CD14-positive monocyte (primary cell): ENCODE results near the gene EXOC6B. TPM values are rescaled to one million over a fixed set of nuclear protein-coding genes. Genes with fewer than 3 reads are reported as not detected.

Experiments used
- DNase-seq, 3 donors: peaks; one replicate each; pipeline ENCODE4 v3.0.0-alpha.2; 2011 to 2022
- H2AFZ ChIP-seq: 2 replicates; pipeline ENCODE4 v1.6.0; 2012; ENCODE audit warnings: mild to moderate bottlenecking, low read depth, low read length, inconsistent platforms; ENCODE audit not compliant: insufficient read depth, poor library complexity, severe bottlenecking
- H3K27ac ChIP-seq, 2 donors: 1 replicate in 1 of 2; 2 replicates in 1 of 2; pipeline ENCODE4 v1.5.1; 2012 to 2013; ENCODE audit warnings: low read length in 2 of 2, control low read depth in 1 of 2, inconsistent platforms in 1 of 2, low read depth in 1 of 2, mild to moderate bottlenecking in 1 of 2
- H3K27me3 ChIP-seq, 2 donors: one replicate each; pipeline versions ENCODE4 v1.6.0 to v1.6.1; 2011 to 2013; ENCODE audit warnings: low read length in 2 of 2; ENCODE audit not compliant: control insufficient read depth in 2 of 2, insufficient read depth in 2 of 2
- H3K36me3 ChIP-seq, 2 donors: replicated peaks in 1 of 2; 1 replicate in 1 of 2; 2 replicates in 1 of 2; pipeline versions ENCODE4 v1.5.1 to v1.6.1; 2012 to 2013; ENCODE audit warnings: low read length in 2 of 2, control low read depth in 1 of 2, inconsistent platforms in 1 of 2, mild to moderate bottlenecking in 1 of 2; ENCODE audit not compliant: insufficient read depth in 2 of 2, control insufficient read depth in 1 of 2
- H3K4me1 ChIP-seq, 2 donors: 1 replicate in 1 of 2; 2 replicates in 1 of 2; pipeline versions ENCODE4 v1.5.1 to v1.6.1; 2012 to 2013; ENCODE audit warnings: low read length in 2 of 2, control low read depth in 1 of 2, inconsistent platforms in 1 of 2, mild to moderate bottlenecking in 1 of 2, moderate library complexity in 1 of 2; ENCODE audit not compliant: insufficient read depth in 2 of 2, control insufficient read depth in 1 of 2
- H3K4me2 ChIP-seq: replicated peaks from 2 replicates; pipeline ENCODE3; 2012; ENCODE audit warnings: low read length, moderate library complexity, mild to moderate bottlenecking; ENCODE audit not compliant: poor library complexity, severe bottlenecking; ENCODE audit errors: extremely low read depth
- H3K4me3 ChIP-seq, 3 experiments: fragments of 200-600 bp in 1 of 3; sonication (generic) in 1 of 3; replicated peaks in 1 of 3; 1 replicate in 2 of 3; 2 replicates in 1 of 3; pipeline ENCODE4 v1.5.1; 2011 to 2013; ENCODE audit warnings: low read length in 3 of 3, mild to moderate bottlenecking in 3 of 3, control low read depth in 2 of 3, low read depth in 2 of 3, inconsistent platforms in 1 of 3, moderate library complexity in 1 of 3
- H3K79me2 ChIP-seq: 2 replicates; pipeline ENCODE4 v1.6.0; 2012; ENCODE audit warnings: mild to moderate bottlenecking, control low read depth, inconsistent platforms, low read length, moderate library complexity; ENCODE audit not compliant: insufficient read depth
- H3K9ac ChIP-seq: 2 replicates; pipeline ENCODE4 v1.6.0; 2017; ENCODE audit warnings: low read length, mild to moderate bottlenecking; ENCODE audit not compliant: insufficient read depth, poor library complexity, severe bottlenecking
- H3K9me3 ChIP-seq, 2 donors: replicated peaks in 1 of 2; 1 replicate in 1 of 2; 2 replicates in 1 of 2; pipeline versions ENCODE4 v1.5.1 to v1.6.1; 2012 to 2013; ENCODE audit warnings: low read length in 2 of 2, control low read depth in 1 of 2; ENCODE audit not compliant: control insufficient read depth in 1 of 2, insufficient read depth in 1 of 2
- H4K20me1 ChIP-seq: 2 replicates; pipeline ENCODE4 v1.6.0; 2012; ENCODE audit warnings: mild to moderate bottlenecking, low read length, control low read depth, moderate library complexity; ENCODE audit not compliant: insufficient read depth
- H3K27ac Mint-ChIP-seq, 7 donors: one replicate each; pipeline ENCODE4 v1.8.0; 2020; ENCODE audit warnings: mild to moderate bottlenecking in 7 of 7, mixed read lengths in 7 of 7, moderate library complexity in 6 of 7, inconsistent platforms in 2 of 7
- H3K27me3 Mint-ChIP-seq, 3 donors: one replicate each; pipeline ENCODE4 v1.8.0; 2021 to 2022; ENCODE audit warnings: low read depth in 3 of 3, mild to moderate bottlenecking in 3 of 3, mixed read lengths in 3 of 3, moderate library complexity in 3 of 3, inconsistent platforms in 1 of 3
- H3K36me3 Mint-ChIP-seq, 2 donors: one replicate each; pipeline ENCODE4 v1.8.0; 2020; ENCODE audit warnings: mixed read lengths in 2 of 2, inconsistent platforms in 1 of 2, mild to moderate bottlenecking in 1 of 2
- H3K4me1 Mint-ChIP-seq: one replicate; pipeline ENCODE4 v1.8.0; 2020; ENCODE audit warnings: mild to moderate bottlenecking, mixed read lengths
- H3K4me3 Mint-ChIP-seq, 2 donors: one replicate each; pipeline ENCODE4 v1.8.0; 2020; ENCODE audit warnings: mild to moderate bottlenecking in 2 of 2, mixed read lengths in 2 of 2, moderate library complexity in 1 of 2
- H3K9me3 Mint-ChIP-seq, 7 donors: one replicate each; pipeline ENCODE4 v1.8.0; 2020 to 2022; ENCODE audit warnings: mixed read lengths in 7 of 7, mild to moderate bottlenecking in 6 of 7, moderate library complexity in 6 of 7, inconsistent platforms in 2 of 7
- WGBS: methylation state at CpG from one replicate; pipeline ENCODE4 v1.1.5; 2013; ENCODE audit warnings: missing lambda C conversion rate; ENCODE audit not compliant: insufficient coverage; 5-methylcytosine and 5-hydroxymethylcytosine counted together
- intact Hi-C, 2 donors: fragments of 100-400 bp; cut with micrococcal nuclease; formaldehyde crosslinking; loops; one replicate each; pipeline versions ENCODE4 v1.15.0 to v1.15.1; 2023
- polyA plus RNA-seq, 3 donors: library from polyadenylated mRNA; depleted of rRNA in 1 of 3; unstranded in 2 of 3; stranded (reverse) in 1 of 3; fragments of 300-500 nt in 2 of 3; fragments of >200 nt in 1 of 3; fragmentation: Illumina TruSeq in 2 of 3; gene quantifications; 1 replicate in 2 of 3; 2 replicates in 1 of 3; pipeline ENCODE4 v1.2.3, GENCODE V29; 2012 to 2021
- TF ChIP-seq, protein P1 (sequence below): fragments of 200-600 bp; IDR thresholded peaks from one replicate; pipeline ENCODE4 v1.8.0; 2022; ENCODE audit warnings: antibody characterized with exemption, mild to moderate bottlenecking

The EXOC6B gene
- polyA plus RNA-seq, 3 donors: 1.8 to 2.8 (median 2.1) TPM

DNA sequence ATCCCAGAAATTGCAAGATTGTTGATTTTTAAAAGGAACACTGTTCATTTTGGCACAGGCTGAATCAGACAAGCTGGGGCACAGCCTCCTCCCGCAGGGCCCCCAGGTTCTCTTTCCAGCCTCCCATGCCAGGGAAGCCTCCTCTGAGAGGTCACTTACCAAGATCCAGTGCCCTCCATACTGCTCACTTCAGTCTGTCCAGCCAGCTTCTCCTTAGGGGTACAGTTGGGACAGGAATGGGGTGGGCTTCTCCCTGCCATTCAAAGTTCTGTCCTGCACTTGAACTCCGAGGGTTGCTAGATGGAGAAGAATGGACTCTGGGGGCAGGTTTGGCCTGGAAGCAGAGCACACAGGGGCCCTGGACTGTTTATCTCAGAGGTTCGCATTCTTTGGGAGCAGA lies 670.7 kb downstream of the EXOC6B start:
- Mint-ChIP-seq H3K27me3 (peaks cover 35 to 45% (median 40%) of the 10 kb centered on the region in 3 donors), H3K9me3 (peaks cover 0 to 1% (median 0%) of the 10 kb centered on the region in 7 donors), H3K36me3 (peaks cover 0 to 1% of the 10 kb centered on the region in 2 donors), H3K4me1 (peaks cover 2% of the 10 kb centered on the region), H3K27ac (no peak overlapping the region), H3K4me3 (no peak overlapping the region)
- TF ChIP-seq, protein P1, sequence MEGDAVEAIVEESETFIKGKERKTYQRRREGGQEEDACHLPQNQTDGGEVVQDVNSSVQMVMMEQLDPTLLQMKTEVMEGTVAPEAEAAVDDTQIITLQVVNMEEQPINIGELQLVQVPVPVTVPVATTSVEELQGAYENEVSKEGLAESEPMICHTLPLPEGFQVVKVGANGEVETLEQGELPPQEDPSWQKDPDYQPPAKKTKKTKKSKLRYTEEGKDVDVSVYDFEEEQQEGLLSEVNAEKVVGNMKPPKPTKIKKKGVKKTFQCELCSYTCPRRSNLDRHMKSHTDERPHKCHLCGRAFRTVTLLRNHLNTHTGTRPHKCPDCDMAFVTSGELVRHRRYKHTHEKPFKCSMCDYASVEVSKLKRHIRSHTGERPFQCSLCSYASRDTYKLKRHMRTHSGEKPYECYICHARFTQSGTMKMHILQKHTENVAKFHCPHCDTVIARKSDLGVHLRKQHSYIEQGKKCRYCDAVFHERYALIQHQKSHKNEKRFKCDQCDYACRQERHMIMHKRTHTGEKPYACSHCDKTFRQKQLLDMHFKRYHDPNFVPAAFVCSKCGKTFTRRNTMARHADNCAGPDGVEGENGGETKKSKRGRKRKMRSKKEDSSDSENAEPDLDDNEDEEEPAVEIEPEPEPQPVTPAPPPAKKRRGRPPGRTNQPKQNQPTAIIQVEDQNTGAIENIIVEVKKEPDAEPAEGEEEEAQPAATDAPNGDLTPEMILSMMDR: no peak
- no peaks in the 10 kb centered on the region for H3K79me2 ChIP-seq
- peaks cover 5 to 24% of the 10 kb centered on the region in 2 donors for H3K27me3 ChIP-seq
- H2AFZ ChIP-seq: no peak overlapping the region
- H4K20me1 ChIP-seq: no peaks in the 10 kb centered on the region
- no CpG with 5 or more reads among the region's 3 CpGs for WGBS
- no peak overlapping the region for H3K4me2 ChIP-seq
- H3K9ac ChIP-seq: no peak overlapping the region
- DNase-seq: no peak
- H3K4me1 ChIP-seq: no peaks in the 10 kb centered on the region
- no peaks in the 10 kb centered on the region for H3K36me3 ChIP-seq
- intact Hi-C loops: loop anchor here in 1 of 2 donors (10.0 kb wide), 1 partner anchor 610 kb away; no protein-coding TSS in a partner anchor
- H3K9me3 ChIP-seq: peaks cover 0 to 5% of the 10 kb centered on the region in 2 donors
- no peak overlapping the region for H3K4me3 ChIP-seq
- no peak overlapping the region for H3K27ac ChIP-seq

DNA sequence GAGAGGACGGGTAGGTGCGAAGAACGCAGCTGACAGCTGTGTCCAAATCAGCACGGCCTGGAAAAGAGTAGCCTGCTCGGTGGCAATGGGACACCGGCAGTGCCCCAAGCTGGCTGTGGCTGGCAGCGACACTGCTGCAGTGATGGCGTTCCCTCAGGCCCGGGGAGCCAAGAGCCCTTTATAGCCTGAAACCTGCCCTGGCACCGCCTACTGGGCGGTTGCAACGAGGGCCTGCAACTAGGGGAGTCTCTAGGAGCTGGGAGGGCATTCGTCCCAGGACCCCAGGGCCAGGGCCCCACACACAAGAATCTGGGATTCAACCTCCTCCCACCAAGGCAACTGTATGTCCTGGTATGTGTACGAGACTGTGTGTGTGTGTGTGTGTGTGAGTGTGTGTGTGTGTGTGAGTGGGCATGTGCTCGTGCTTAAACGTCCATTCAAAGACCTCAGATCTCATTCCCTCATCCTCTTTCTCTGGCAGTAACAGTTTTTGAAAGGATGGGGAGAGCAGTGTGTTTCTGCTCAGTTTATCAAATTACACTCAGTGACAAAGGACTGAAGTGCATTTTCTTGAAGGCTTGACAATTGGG lies 671.4 kb downstream of the EXOC6B start:
- Histone ChIP-seq H3K27me3 (peaks cover 10 to 31% of the 10 kb centered on the region in 2 donors), H3K27ac (no peak overlapping the region), H3K4me2 (no peak overlapping the region), H2AFZ (no peak overlapping the region), H3K79me2 (no peaks in the 10 kb centered on the region), H3K4me3 (no peak overlapping the region), H3K9me3 (peaks cover 0 to 5% of the 10 kb centered on the region in 2 donors), H3K9ac (no peak overlapping the region), H3K4me1 (no peaks in the 10 kb centered on the region), H3K36me3 (no peaks in the 10 kb centered on the region), H4K20me1 (no peaks in the 10 kb centered on the region)
- peaks cover 0 to 4% of the 10 kb centered on the region in 2 donors for H3K36me3 Mint-ChIP-seq
- H3K27ac Mint-ChIP-seq: no peak overlapping the region
- WGBS: 97% methylated on average over 12 of the region's 16 CpGs
- H3K27me3 Mint-ChIP-seq: peaks cover 41 to 52% (median 46%) of the 10 kb centered on the region in 3 donors
- no peak overlapping the region for H3K4me3 Mint-ChIP-seq
- H3K4me1 Mint-ChIP-seq: peaks cover 8% of the 10 kb centered on the region
- H3K9me3 Mint-ChIP-seq: peaks cover 0 to 8% (median 2%) of the 10 kb centered on the region in 7 donors
- TF ChIP-seq, protein P1: no peak
- intact Hi-C loops: loop anchor here in 1 of 2 donors (10.0 kb wide), 1 partner anchor 610 kb away; no protein-coding TSS in a partner anchor
- DNase-seq: no peak
